Endothelial cell of umbilical vein (primary cell): Measurements from ENCODE around the gene ZBTB43.

Experiments
- CTCF ChIP-seq, 2 donors: IDR thresholded peaks; 1 replicate in 1 of 2; 2 replicates in 1 of 2; pipeline ENCODE4 v1.5.1; 2011; ENCODE audit warnings: low read length in 2 of 2, mild to moderate bottlenecking in 2 of 2, moderate library complexity in 2 of 2, control low read depth in 1 of 2, inconsistent platforms in 1 of 2, low read depth in 1 of 2; ENCODE audit not compliant: insufficient read depth in 1 of 2; ENCODE audit errors: extremely low read depth in 1 of 2
- FOS ChIP-seq: IDR thresholded peaks from 2 replicates; pipeline ENCODE4 v1.6.1; 2011; ENCODE audit warnings: mild to moderate bottlenecking, low read length, moderate library complexity, borderline replicate concordance; ENCODE audit not compliant: insufficient read depth

- no peak for TF ChIP-seq FOS
- TF ChIP-seq CTCF (IDR thresholded peaks at IDR 0.05; ENCODE audit: extremely low read depth in 1 of 2, insufficient read depth in 1 of 2, low read depth in 1 of 2, low read length in 2 of 2) = no peak
These were observed 11.0 kb upstream of the ZBTB43 start for GRCh38 chr9:126793686-126794417.
